HFF-Myc (cell line): ENCODE data around the gene ARHGEF28.

ENCODE experiments used
- DNase-seq: peaks from one replicate; pipeline ENCODE4 v3.0.0-alpha.2; 2011; ENCODE audit warnings: low read depth; ENCODE audit errors: extremely low read depth
- H3K4me3 ChIP-seq: replicated peaks from 2 replicates; pipeline ENCODE4 v1.5.1; 2011; ENCODE audit warnings: low read depth, mild to moderate bottlenecking, control low read depth, low read length
- TF ChIP-seq, protein P1 (sequence below): IDR thresholded peaks from 2 replicates; pipeline ENCODE4 v1.5.1; 2012; ENCODE audit warnings: mild to moderate bottlenecking, low read depth, low read length, control low read depth; ENCODE audit errors: missing control alignments

ARHGEF28 gene

DNA sequence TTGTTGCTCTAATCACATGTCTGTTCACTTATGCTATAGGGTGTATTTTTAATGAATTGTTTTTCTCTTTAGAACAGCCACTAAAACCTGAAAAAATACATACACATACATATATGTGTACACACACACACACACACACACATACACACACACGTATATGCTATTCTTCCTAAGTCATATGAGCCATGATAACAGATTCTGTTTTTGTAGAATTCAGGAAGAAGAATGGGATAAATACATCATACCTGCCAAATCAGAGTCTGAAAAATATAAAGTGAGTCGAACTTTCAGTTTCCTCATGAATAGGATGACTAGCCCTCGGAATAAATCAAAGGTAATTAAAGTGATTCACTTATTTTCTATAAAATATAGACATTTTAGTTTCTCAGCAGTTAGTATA, 231.4 kb downstream of the ARHGEF28 start:
- DNase-seq, result no peak
- TF ChIP-seq, protein P1, sequence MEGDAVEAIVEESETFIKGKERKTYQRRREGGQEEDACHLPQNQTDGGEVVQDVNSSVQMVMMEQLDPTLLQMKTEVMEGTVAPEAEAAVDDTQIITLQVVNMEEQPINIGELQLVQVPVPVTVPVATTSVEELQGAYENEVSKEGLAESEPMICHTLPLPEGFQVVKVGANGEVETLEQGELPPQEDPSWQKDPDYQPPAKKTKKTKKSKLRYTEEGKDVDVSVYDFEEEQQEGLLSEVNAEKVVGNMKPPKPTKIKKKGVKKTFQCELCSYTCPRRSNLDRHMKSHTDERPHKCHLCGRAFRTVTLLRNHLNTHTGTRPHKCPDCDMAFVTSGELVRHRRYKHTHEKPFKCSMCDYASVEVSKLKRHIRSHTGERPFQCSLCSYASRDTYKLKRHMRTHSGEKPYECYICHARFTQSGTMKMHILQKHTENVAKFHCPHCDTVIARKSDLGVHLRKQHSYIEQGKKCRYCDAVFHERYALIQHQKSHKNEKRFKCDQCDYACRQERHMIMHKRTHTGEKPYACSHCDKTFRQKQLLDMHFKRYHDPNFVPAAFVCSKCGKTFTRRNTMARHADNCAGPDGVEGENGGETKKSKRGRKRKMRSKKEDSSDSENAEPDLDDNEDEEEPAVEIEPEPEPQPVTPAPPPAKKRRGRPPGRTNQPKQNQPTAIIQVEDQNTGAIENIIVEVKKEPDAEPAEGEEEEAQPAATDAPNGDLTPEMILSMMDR, result no peak
- H3K4me3 ChIP-seq, result no peak overlapping the region

DNA sequence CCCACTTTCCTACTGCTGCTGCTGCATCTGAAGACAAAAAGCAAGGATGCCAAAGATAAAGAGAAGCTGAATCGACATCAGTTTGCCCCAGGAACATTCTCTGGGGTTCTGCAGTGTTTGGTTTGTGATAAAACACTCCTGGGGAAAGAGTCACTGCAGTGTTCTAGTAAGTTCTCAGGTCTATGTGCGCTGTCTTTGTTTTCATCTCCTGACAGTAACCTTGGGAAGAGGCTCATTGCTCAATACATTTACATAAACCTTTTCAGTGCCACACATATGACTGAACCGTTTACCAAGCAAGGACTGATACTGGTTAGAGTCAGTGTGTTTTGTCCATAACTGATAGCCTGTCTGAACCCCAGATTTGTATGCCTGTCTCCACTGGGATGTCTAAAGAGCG, 232.1 kb downstream of the ARHGEF28 start:
- no peak overlapping the region for H3K4me3 ChIP-seq
- no peak for DNase-seq

DNA sequence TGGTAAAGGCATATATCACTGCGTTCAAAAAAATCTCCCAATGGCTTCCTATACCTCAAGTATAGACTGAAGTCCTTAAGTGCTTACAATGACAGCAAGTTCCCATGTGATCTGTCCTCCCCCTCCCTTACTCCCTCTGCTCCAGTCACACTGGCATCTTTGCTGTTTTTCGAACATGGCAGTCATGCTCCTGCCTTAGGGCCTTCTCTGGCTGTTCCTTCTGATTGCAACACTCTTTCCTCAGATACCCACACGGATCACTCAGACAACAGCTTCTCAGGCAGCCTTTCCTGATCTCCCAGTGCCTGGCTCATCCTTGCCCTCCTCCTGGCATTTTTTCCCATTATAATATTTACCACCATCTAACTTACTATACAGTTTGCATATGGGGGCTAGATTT, 232.8 kb downstream of the ARHGEF28 start:
- H3K4me3 ChIP-seq, result no peak overlapping the region
- no peak for DNase-seq
- TF ChIP-seq, protein P1, result no peak

More for the DNA sequence above, 232.1 kb downstream of the ARHGEF28 start:
- TF ChIP-seq, protein P1, result no peak

DNA sequence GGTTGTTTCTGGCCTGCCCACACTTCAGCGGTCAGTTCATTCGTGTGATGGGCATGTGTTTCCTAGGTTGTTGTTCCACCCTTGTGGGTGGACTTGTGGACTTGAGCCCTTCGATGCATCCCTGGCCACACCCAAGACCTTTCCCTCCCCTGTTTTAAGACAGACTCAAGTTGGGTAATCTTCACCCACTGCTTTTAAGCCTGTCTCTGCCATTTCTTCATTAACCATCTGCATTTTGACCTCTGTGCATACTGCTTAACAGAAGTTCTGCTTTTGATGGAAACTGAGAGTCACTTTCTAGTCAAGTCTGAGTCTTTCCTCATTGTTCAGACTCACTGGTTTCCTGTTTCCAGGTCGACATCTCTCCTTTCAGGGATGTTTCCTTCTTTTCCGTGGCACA, 233.7 kb downstream of the ARHGEF28 start:
- TF ChIP-seq, protein P1, result no peak
- DNase-seq, result no peak
- H3K4me3 ChIP-seq, result no peak overlapping the region

DNA sequence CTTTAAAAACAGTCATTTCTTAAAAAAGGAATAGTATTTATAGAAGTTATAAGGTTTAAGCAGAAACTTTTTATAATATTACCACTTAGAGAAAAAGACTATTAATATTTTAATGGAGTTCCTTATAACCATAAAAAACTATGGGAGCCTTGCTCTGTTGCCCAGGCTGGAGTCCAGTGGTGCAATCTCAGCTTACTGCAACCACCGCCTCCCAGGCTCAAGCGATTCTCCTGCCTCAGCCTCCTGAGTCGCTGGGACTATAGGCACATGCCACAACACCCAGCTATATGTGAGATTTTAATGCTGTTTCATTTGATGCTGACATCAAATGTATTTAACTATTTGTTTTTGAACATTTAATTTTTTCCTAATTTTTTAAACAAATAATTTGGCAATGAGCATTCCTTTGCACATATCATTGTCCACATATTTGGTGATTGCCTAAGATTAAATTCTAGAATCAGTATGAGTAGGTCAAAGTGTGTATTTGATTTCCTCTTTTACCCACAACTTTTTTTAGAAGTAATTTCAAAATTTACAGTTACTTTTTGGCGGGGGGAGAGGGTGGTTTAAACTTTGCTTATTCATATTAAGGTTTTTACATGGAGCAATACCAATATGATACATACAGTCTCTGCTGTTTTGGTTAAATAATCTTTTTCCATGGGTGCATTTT, 235.5 kb downstream of the ARHGEF28 start:
- DNase-seq, result no peak

DNA sequence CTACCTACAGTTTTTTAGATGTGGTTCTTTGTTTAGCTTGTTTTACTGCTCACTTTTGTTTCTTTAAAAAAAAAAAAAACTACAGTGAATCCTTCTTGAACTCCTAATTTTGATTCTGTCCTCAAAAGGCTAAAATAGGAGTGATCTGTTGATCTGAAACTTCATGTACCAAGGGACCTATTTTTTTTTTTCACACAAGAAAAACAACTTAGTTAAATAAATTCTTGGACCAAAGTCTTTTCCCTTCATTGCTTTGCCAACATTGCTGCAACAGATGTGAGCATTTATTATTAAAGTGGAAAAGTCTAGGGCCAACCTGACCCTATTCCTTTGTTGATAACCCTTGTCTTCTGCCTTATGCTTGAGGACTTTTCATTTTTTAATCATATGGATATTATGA, 236.8 kb downstream of the ARHGEF28 start:
- no peak overlapping the region for H3K4me3 ChIP-seq
- TF ChIP-seq, protein P1, result no peak
- DNase-seq, result no peak

More for the DNA sequence above, 235.5 kb downstream of the ARHGEF28 start:
- TF ChIP-seq, protein P1, result no peak
- no peak overlapping the region for H3K4me3 ChIP-seq

DNA sequence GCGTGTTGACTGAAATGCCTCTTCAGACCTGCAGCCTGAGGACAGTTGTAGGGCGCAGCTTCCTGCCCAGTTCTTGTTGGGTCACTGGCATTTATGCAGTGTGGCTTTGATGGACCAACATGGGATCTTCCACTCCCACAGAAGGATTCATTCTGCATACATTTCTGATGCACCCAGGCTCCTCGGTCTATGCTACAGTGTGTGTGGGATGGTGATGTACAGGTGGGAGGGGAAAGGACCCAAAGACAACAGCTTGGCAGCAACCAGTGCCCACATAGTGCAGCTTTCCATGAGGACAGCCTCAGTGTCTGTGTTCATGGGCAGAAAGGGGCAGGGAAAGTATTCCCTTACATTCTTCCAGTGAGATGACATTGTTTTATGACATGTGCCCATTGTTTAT, 237.9 kb downstream of the ARHGEF28 start:
- TF ChIP-seq, protein P1, result no peak
- DNase-seq, result no peak
- no peak overlapping the region for H3K4me3 ChIP-seq
